HepG2 (cell line): ENCODE measurements around the gene SINHCAF. TPM values are rescaled to one million over a fixed set of nuclear protein-coding genes. Genes with fewer than 3 reads are reported as not detected.

Experiments
- ATAC-seq: fragments of 200-7000 bp; cut with Tn5 transposase; 3 replicates; pipeline ENCODE4 v1.9.1; 2020; ENCODE audit warnings: mild to moderate bottlenecking, moderate library complexity
- BruUV-seq: library from RNA; stranded (reverse); fragments of 400-500 nt; replicated peaks from 2 replicates; lab custom pipeline; 2021; lab: Mats Ljungman, UMichigan
- CTCF ChIA-PET: fragments of 300-600 bp; formaldehyde crosslinking; extraction: SDS; loops from one replicate; lab custom pipeline; 2021; ENCODE audit warnings: low total read pairs, inconsistent platforms, low intra/inter-chr PET ratio; lab: Yijun Ruan, JAX
- POLR2A ChIA-PET: fragments of 350-600 bp; sonication (Branson Sonifier 250); formaldehyde crosslinking; loops from one replicate; lab custom pipeline; 2020; ENCODE audit warnings: antibody characterized with exemption, inconsistent platforms; lab: Yijun Ruan, JAX
- DNase-seq: peaks from one replicate; pipeline ENCODE4 v3.0.0-alpha.2; 2015; ENCODE audit warnings: low spot score
- FAIRE-seq: peaks from 3 replicates; lab custom pipeline; 2011; peaks lifted over from hg19 to GRCh38; lab: Jason Lieb, UNC
- H2AFZ ChIP-seq: one replicate; pipeline ENCODE4 v1.6.1; 2011; ENCODE audit warnings: low read length, inconsistent platforms
- H3K27ac ChIP-seq: fragments of 300-600 bp; 3 replicates; pipeline ENCODE4 v1.8.0; 2011; ENCODE audit warnings: mixed run types, mild to moderate bottlenecking, mixed read lengths, low read length, inconsistent platforms; ENCODE audit not compliant: insufficient read depth; ENCODE audit errors: extremely low read length
- H3K27me3 ChIP-seq, 2 experiments: fragments of 200-600 bp in 1 of 2; 2 replicates in 1 of 2; 3 replicates in 1 of 2; pipeline versions ENCODE4 v1.6.0 to v1.8.0; 2011; ENCODE audit warnings: low read length in 2 of 2, mild to moderate bottlenecking in 2 of 2, moderate library complexity in 2 of 2, inconsistent platforms in 1 of 2; ENCODE audit not compliant: insufficient read depth in 2 of 2, control insufficient read depth in 1 of 2
- H3K36me3 ChIP-seq, 2 experiments: fragments of 200-600 bp in 1 of 2; replicated peaks in 1 of 2; 2 replicates in 1 of 2; 3 replicates in 1 of 2; pipeline versions ENCODE4 v1.5.1 to v1.8.0; 2011; ENCODE audit warnings: low read length in 2 of 2, inconsistent platforms in 1 of 2; ENCODE audit not compliant: insufficient read depth in 2 of 2, control insufficient read depth in 1 of 2
- H3K4me1 ChIP-seq: 2 replicates; pipeline ENCODE4 v1.5.1; 2012; ENCODE audit warnings: low read length, inconsistent platforms; ENCODE audit not compliant: insufficient read depth
- H3K4me2 ChIP-seq: 2 replicates; pipeline ENCODE4 v1.6.0; 2011; ENCODE audit warnings: low read depth, low read length, inconsistent platforms
- H3K4me3 ChIP-seq, 3 experiments: fragments of 200-600 bp in 1 of 3; sonication (generic), shearing (Covaris generic) in 1 of 3; replicated peaks in 1 of 3; 2 replicates each; pipeline ENCODE4 v1.5.1; 2011 to 2016; ENCODE audit warnings: low read length in 3 of 3, inconsistent platforms in 2 of 3, low read depth in 2 of 3, mild to moderate bottlenecking in 2 of 3, control low read depth in 1 of 3, mixed read lengths in 1 of 3; ENCODE audit not compliant: insufficient read depth in 1 of 3
- H3K79me2 ChIP-seq: one replicate; pipeline ENCODE4 v1.6.1; 2011; ENCODE audit warnings: low read length, inconsistent platforms; ENCODE audit not compliant: insufficient read depth
- H3K9ac ChIP-seq: 2 replicates; pipeline ENCODE4 v1.6.0; 2011; ENCODE audit warnings: mild to moderate bottlenecking, low read depth, low read length, inconsistent platforms; ENCODE audit not compliant: insufficient read depth
- H3K9me3 ChIP-seq: 2 replicates; pipeline ENCODE4 v1.5.1; 2012; ENCODE audit warnings: mild to moderate bottlenecking, low read length
- H4K20me1 ChIP-seq: 2 replicates; pipeline ENCODE4 v1.6.0; 2011; ENCODE audit warnings: inconsistent platforms, mild to moderate bottlenecking, low read length, moderate library complexity; ENCODE audit not compliant: insufficient read depth
- BHLHE40 ChIP-seq: IDR thresholded peaks from 2 replicates; pipeline ENCODE4 v1.6.1; 2011; ENCODE audit warnings: low read length, improper control_type of control experiment
- EEA1 ChIP-seq: sonication (generic); formaldehyde crosslinking; IDR thresholded peaks from 2 replicates; pipeline ENCODE4 v1.5.1; 2020; ENCODE audit warnings: mild to moderate bottlenecking, missing genetic modification reagents, borderline replicate concordance
- FOXC1 ChIP-seq: sonication (generic); formaldehyde crosslinking; IDR thresholded peaks from 2 replicates; pipeline ENCODE4 v1.8.0; 2022; ENCODE audit warnings: mild to moderate bottlenecking, missing genetic modification reagents, borderline replicate concordance
- FOXK1 ChIP-seq: sonication (generic); formaldehyde crosslinking; IDR thresholded peaks from 2 replicates; pipeline ENCODE4 v1.4.0; 2020; ENCODE audit warnings: low read depth, missing genetic modification reagents, borderline replicate concordance
- ISX ChIP-seq: sonication (generic); formaldehyde crosslinking; conservative IDR thresholded peaks from 2 replicates; pipeline ENCODE4 v1.5.0; 2020; ENCODE audit warnings: missing genetic modification reagents
- NKX3-1 ChIP-seq: sonication (generic); formaldehyde crosslinking; IDR thresholded peaks from 2 replicates; pipeline ENCODE4 v1.5.0; 2020; ENCODE audit warnings: missing genetic modification reagents
- PBX2 ChIP-seq: IDR thresholded peaks from 2 replicates; pipeline ENCODE4 v1.6.1; 2016; ENCODE audit warnings: control low read depth
- RARG ChIP-seq: sonication (generic); formaldehyde crosslinking; IDR thresholded peaks from 2 replicates; pipeline ENCODE4 v1.4.0; 2020; ENCODE audit warnings: low read depth, mild to moderate bottlenecking, missing genetic modification reagents
- REPIN1 ChIP-seq: sonication (generic); formaldehyde crosslinking; IDR thresholded peaks from 2 replicates; pipeline ENCODE4 v1.8.0; 2022; ENCODE audit warnings: missing genetic modification reagents, low read depth, mild to moderate bottlenecking, borderline replicate concordance
- SMARCC2 ChIP-seq: fragments of 450-650 bp; IDR thresholded peaks from 2 replicates; pipeline ENCODE4 v1.6.1; 2017; ENCODE audit warnings: antibody characterized with exemption, mild to moderate bottlenecking
- SNAI1 ChIP-seq: sonication (generic); formaldehyde crosslinking; IDR thresholded peaks from 2 replicates; pipeline ENCODE4 v1.5.0; 2020; ENCODE audit warnings: mild to moderate bottlenecking, missing genetic modification reagents, borderline replicate concordance
- ZBTB46 ChIP-seq: sonication (generic); formaldehyde crosslinking; IDR thresholded peaks from 2 replicates; pipeline ENCODE4 v1.4.0; 2020; ENCODE audit warnings: mild to moderate bottlenecking, missing genetic modification reagents, borderline replicate concordance
- ZNF441 ChIP-seq: sonication (generic); formaldehyde crosslinking; IDR thresholded peaks from 2 replicates; pipeline ENCODE4 v1.7.0; 2021; ENCODE audit warnings: missing genetic modification reagents, borderline replicate concordance
- ZNF749 ChIP-seq: sonication (generic); formaldehyde crosslinking; IDR thresholded peaks from 2 replicates; pipeline ENCODE4 v1.8.0; 2022; ENCODE audit warnings: mild to moderate bottlenecking, missing genetic modification reagents, moderate library complexity, borderline replicate concordance
- ZNF75D ChIP-seq: sonication (generic); formaldehyde crosslinking; IDR thresholded peaks from 2 replicates; pipeline ENCODE4 v1.8.1; 2023; ENCODE audit warnings: missing genetic modification reagents, mild to moderate bottlenecking, borderline replicate concordance
- WGBS: methylation state at CpG from one replicate; pipeline ENCODE4 v1.1.6; 2017; ENCODE audit warnings: low lambda C conversion rate; 5-methylcytosine and 5-hydroxymethylcytosine counted together
- in situ Hi-C: cut with HindIII; loops from 2 replicates; pipeline ENCODE4 v1.10.0; 2017; ENCODE audit warnings: low pct_unique_long_range_greater_than_20kb; ENCODE audit not compliant: extremely low pct_ligation_motif_present
- intact Hi-C: fragments of 100-400 bp; cut with micrococcal nuclease; formaldehyde crosslinking; loops from one replicate; pipeline ENCODE4 v1.10.0; 2022; ENCODE audit not compliant: unreplicated experiment
- polyA plus RNA-seq, 8 experiments: library from polyadenylated mRNA; depleted of rRNA in 3 of 8; stranded (reverse) in 7 of 8; unstranded in 1 of 8; fragments of >200 nt; fragmentation: Illumina TruSeq in 4 of 8; extraction: Trizol in 4 of 8; gene quantifications; 2 replicates each; pipeline versions ENCODE4 v1.2.1 to v1.2.3, GENCODE V29; 2011 to 2016; ENCODE audit warnings: low read depth in 4 of 8, missing spikeins in 1 of 8, mixed read lengths in 1 of 8; ENCODE audit not compliant: insufficient read depth in 1 of 8
- total RNA-seq, 5 experiments: library from RNA; depleted of rRNA; stranded (reverse); fragments of >200 nt; fragmentation: Illumina TruSeq; extraction: Trizol; gene quantifications; 2 replicates each; pipeline ENCODE4 v1.2.3, GENCODE V29; 2016; ENCODE audit warnings: low read depth in 1 of 5

SINHCAF gene
- total and polyA plus RNA-seq, 2 of the 13 experiments (the other 11 are each of a cell fraction or from before 2014, with no cell fraction given): 54.6 to 97.8 TPM

- no peak overlapping the region for H3K4me2 ChIP-seq
- ChIA-PET POLR2A (no interaction called here), CTCF (no interaction called here)
- H3K4me3 ChIP-seq: no peak overlapping the region
- ATAC-seq: no peak
- no peak for FAIRE-seq
- no peaks in the 10 kb centered on the region for H3K79me2 ChIP-seq
- no peaks in the 10 kb centered on the region for H4K20me1 ChIP-seq
- H2AFZ ChIP-seq: no peak overlapping the region
- no peak overlapping the region for H3K9ac ChIP-seq
- 98% methylated on average over 2 of the region's 2 CpGs for WGBS
- intact Hi-C loops: no loop called here
- TF ChIP-seq EEA1 (CRISPR knock-in tag) (no peak), FOXK1 (CRISPR knock-in tag) (no peak), ZNF749 (CRISPR knock-in tag) (no peak), ISX (CRISPR knock-in tag) (no peak), SNAI1 (CRISPR knock-in tag) (no peak), SMARCC2 (no peak), FOXC1 (CRISPR knock-in tag) (no peak), ZNF75D (CRISPR knock-in tag) (no peak)
- H3K36me3 ChIP-seq: no peaks in the 10 kb centered on the region
- no TSS peak for BruUV-seq
- DNase-seq: no peak
- H3K27me3 ChIP-seq: no peaks in the 10 kb centered on the region
- H3K9me3 ChIP-seq: no peaks in the 10 kb centered on the region
- no peak overlapping the region for H3K27ac ChIP-seq
- in situ Hi-C loops: no loop called here
- no peaks in the 10 kb centered on the region for H3K4me1 ChIP-seq
These were observed 64.2 kb downstream of the SINHCAF start for GRCh38 chr12:31261744-31262143.

GRCh38 chr12:31260840-31261239 lies 65.1 kb downstream of the SINHCAF start:
- FAIRE-seq: no peak
- TF ChIP-seq BHLHE40: no peak
- no peak for TF ChIP-seq PBX2 (CRISPR knock-in tag)
- TF ChIP-seq RARG (CRISPR knock-in tag): no peak
- TF ChIP-seq ZBTB46 (CRISPR knock-in tag): no peak
- no peak for TF ChIP-seq NKX3-1
- TF ChIP-seq ZNF441 (CRISPR knock-in tag): no peak
- TF ChIP-seq REPIN1 (CRISPR knock-in tag): no peak
- no peak for ATAC-seq
- H3K9ac ChIP-seq: no peak overlapping the region
- no TSS peak for BruUV-seq
- 49% methylated on average over 2 of the region's 2 CpGs for WGBS
- no peak overlapping the region for H3K4me3 ChIP-seq
- no peaks in the 10 kb centered on the region for H3K27me3 ChIP-seq
- no peaks in the 10 kb centered on the region for H3K79me2 ChIP-seq
- intact Hi-C loops (no loop called here), in situ Hi-C loops (no loop called here)
- H2AFZ ChIP-seq: no peak overlapping the region
- CTCF ChIA-PET: no interaction called here
- POLR2A ChIA-PET: no interaction called here
- H3K36me3 ChIP-seq: no peaks in the 10 kb centered on the region
- no peak for DNase-seq
- no peak overlapping the region for H3K4me2 ChIP-seq
- no peaks in the 10 kb centered on the region for H4K20me1 ChIP-seq
- H3K9me3 ChIP-seq: no peaks in the 10 kb centered on the region
- H3K27ac ChIP-seq: no peak overlapping the region
- H3K4me1 ChIP-seq: no peaks in the 10 kb centered on the region
